ENCODE data around the gene ZNF74.
"Not testable (repeated sequence)": the region's sequence is repeated elsewhere in the genome, so short reads cannot be mapped to it uniquely, and the experiment has no call there.

The ZNF74 gene

GRCh38 chr22:20451129-20451778 is 57.3 kb downstream of the ZNF74 start:
- not testable (repeated sequence) for DNase-seq

DNA sequence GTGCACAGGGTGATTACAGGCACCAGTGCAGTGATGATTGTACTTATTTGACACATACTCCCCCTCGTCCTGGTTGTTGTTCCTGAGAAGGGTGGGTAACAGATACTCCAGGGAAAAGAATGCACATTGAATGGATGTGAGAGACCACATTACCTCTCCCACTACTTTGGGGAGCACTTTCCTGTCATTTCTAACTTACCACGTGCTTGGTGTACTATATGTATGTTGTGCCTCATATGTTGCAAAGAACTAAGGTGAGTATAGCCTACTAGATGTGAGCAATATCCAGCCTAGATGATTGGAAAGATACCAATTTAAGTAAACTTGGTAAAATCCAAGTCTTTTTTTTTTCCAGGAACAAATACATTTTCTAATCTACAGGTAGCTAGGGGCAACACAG is 58.0 kb downstream of the ZNF74 start:
- DNase-seq: no peak

- DNase-seq: no peak
Observed at GRCh38 chr22:20453222-20453621, 59.3 kb downstream of the ZNF74 start.

DNA sequence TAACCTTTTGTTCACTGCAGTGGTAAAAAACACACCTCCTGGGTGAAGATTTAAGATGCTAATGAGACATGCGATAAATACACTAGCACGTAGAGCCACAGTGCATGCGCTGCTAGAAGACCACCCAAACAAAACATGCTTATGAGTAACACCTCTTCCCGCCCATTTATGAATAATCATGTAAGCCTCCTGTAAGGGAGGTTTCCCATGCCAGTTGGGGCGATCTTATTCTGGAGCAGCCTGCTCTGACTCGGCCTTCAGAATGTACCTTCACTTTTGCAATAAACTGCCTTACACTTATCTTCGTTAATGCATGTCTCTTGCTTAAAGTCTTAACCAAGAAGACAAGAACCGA is 61.7 kb downstream of the ZNF74 start:
- no peak for DNase-seq

GRCh38 chr22:20456064-20456721 is 62.2 kb downstream of the ZNF74 start:
- peak; percentile 85 for DNase-seq

DNA sequence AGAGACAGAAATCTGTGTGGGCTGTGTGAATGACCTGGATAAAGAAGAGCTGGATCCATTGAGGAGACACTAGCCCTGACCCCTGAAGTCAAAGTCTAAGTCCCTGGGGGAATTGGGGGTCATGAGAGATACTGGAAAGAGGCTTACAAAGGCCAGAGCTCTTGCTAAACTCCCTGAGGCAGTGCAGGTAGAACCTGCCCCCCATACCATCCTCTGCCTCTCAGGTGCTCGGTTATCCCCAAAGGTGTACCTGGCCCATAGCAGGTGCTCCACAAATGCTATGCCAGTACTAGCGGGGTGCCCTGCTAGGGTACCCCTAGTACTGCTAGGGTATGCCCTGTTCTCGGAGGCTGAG is 62.7 kb downstream of the ZNF74 start:
- no peak for DNase-seq

GRCh38 chr22:20457506-20458240 is 63.7 kb downstream of the ZNF74 start:
- DNase-seq: no peak

All from fibroblast of upper back skin (primary cell).